H1 (cell line): ENCODE results near the gene RAB40B. TPM values are rescaled to one million over a fixed set of nuclear protein-coding genes. Genes with fewer than 3 reads are reported as not detected.

Source experiments
- CHD2 ChIP-seq: IDR thresholded peaks from 2 replicates; pipeline ENCODE4 v1.6.1; 2012; ENCODE audit warnings: low read length, improper control_type of control experiment
- EGR1 ChIP-seq: IDR thresholded peaks from 2 replicates; pipeline ENCODE4 v1.6.1; 2011; ENCODE audit warnings: low read depth, low read length, borderline replicate concordance
- FOSL1 ChIP-seq: IDR thresholded peaks from 2 replicates; pipeline ENCODE4 v1.6.1; 2011; ENCODE audit warnings: mild to moderate bottlenecking, low read depth, low read length, moderate library complexity; ENCODE audit not compliant: insufficient read depth
- KDM5A ChIP-seq: fragments of 200-600 bp; IDR thresholded peaks from 2 replicates; pipeline ENCODE4 v1.7.1; 2012; ENCODE audit warnings: mild to moderate bottlenecking, low read length, inconsistent platforms, mixed read lengths
- RXRA ChIP-seq: IDR thresholded peaks from 2 replicates; pipeline ENCODE4 v1.6.1; 2011; ENCODE audit warnings: low read depth, mild to moderate bottlenecking, low read length, moderate library complexity; ENCODE audit not compliant: insufficient read depth
- SP4 ChIP-seq: IDR thresholded peaks from 2 replicates; pipeline ENCODE4 v1.6.1; 2012; ENCODE audit warnings: low read length, inconsistent platforms
- polyA plus RNA-seq, 7 experiments: library from polyadenylated mRNA; depleted of rRNA in 3 of 7; stranded (reverse) in 5 of 7; unstranded in 2 of 7; fragments of >200 nt in 5 of 7; fragments of 200-250 nt in 2 of 7; gene quantifications; 1 replicate in 5 of 7; 2 replicates in 1 of 7; 4 replicates in 1 of 7; pipeline versions ENCODE4 v1.2.1 to v1.2.3, GENCODE V29; 2011 to 2013; ENCODE audit warnings: missing spikeins in 2 of 7, mixed read lengths in 2 of 7
- total RNA-seq: library from RNA; stranded (reverse); fragmentation: NEBNext Ultra II Directional; extraction: Animal tissue kit (Norgen Biotek cat#: 25700); gene quantifications from 2 replicates; pipeline ENCODE4 v1.2.1, GENCODE V29; 2021
- TF ChIP-seq, protein P1 (sequence below): fragments of 300-600 bp; sonication (generic); IDR thresholded peaks from 2 replicates; pipeline ENCODE4 v1.7.1; 2012; ENCODE audit warnings: low read length, moderate library complexity, mild to moderate bottlenecking, inconsistent platforms; ENCODE audit not compliant: insufficient replicate concordance
- TF ChIP-seq, protein P2 (sequence below): IDR thresholded peaks from 2 replicates; pipeline ENCODE4 v1.6.1; 2011; ENCODE audit warnings: low read length, improper control_type of control experiment

Gene RAB40B
- total and polyA plus RNA-seq, 2 of the 8 experiments (the other 6 are each of a cell fraction or from before 2014, with no cell fraction given): 3.1 to 4.6 TPM

DNA sequence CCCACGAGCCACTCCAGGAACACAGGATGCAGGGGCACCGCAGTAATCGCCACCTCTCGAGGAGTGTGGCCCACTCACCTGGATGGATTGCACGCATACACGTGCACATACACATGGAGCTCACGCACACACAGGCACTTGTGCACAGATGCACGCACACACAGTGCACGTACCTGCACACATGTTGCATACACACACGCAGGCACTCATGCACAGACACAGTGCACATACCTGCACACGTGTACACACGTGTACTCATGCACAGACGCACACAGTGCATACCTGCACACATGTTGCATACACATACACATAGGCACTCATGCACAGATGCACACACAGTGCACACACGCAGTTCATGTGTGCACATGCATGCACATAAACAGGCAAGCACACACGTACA lies 38.6 kb downstream of the RAB40B start (continued):
- TF ChIP-seq, protein P1, sequence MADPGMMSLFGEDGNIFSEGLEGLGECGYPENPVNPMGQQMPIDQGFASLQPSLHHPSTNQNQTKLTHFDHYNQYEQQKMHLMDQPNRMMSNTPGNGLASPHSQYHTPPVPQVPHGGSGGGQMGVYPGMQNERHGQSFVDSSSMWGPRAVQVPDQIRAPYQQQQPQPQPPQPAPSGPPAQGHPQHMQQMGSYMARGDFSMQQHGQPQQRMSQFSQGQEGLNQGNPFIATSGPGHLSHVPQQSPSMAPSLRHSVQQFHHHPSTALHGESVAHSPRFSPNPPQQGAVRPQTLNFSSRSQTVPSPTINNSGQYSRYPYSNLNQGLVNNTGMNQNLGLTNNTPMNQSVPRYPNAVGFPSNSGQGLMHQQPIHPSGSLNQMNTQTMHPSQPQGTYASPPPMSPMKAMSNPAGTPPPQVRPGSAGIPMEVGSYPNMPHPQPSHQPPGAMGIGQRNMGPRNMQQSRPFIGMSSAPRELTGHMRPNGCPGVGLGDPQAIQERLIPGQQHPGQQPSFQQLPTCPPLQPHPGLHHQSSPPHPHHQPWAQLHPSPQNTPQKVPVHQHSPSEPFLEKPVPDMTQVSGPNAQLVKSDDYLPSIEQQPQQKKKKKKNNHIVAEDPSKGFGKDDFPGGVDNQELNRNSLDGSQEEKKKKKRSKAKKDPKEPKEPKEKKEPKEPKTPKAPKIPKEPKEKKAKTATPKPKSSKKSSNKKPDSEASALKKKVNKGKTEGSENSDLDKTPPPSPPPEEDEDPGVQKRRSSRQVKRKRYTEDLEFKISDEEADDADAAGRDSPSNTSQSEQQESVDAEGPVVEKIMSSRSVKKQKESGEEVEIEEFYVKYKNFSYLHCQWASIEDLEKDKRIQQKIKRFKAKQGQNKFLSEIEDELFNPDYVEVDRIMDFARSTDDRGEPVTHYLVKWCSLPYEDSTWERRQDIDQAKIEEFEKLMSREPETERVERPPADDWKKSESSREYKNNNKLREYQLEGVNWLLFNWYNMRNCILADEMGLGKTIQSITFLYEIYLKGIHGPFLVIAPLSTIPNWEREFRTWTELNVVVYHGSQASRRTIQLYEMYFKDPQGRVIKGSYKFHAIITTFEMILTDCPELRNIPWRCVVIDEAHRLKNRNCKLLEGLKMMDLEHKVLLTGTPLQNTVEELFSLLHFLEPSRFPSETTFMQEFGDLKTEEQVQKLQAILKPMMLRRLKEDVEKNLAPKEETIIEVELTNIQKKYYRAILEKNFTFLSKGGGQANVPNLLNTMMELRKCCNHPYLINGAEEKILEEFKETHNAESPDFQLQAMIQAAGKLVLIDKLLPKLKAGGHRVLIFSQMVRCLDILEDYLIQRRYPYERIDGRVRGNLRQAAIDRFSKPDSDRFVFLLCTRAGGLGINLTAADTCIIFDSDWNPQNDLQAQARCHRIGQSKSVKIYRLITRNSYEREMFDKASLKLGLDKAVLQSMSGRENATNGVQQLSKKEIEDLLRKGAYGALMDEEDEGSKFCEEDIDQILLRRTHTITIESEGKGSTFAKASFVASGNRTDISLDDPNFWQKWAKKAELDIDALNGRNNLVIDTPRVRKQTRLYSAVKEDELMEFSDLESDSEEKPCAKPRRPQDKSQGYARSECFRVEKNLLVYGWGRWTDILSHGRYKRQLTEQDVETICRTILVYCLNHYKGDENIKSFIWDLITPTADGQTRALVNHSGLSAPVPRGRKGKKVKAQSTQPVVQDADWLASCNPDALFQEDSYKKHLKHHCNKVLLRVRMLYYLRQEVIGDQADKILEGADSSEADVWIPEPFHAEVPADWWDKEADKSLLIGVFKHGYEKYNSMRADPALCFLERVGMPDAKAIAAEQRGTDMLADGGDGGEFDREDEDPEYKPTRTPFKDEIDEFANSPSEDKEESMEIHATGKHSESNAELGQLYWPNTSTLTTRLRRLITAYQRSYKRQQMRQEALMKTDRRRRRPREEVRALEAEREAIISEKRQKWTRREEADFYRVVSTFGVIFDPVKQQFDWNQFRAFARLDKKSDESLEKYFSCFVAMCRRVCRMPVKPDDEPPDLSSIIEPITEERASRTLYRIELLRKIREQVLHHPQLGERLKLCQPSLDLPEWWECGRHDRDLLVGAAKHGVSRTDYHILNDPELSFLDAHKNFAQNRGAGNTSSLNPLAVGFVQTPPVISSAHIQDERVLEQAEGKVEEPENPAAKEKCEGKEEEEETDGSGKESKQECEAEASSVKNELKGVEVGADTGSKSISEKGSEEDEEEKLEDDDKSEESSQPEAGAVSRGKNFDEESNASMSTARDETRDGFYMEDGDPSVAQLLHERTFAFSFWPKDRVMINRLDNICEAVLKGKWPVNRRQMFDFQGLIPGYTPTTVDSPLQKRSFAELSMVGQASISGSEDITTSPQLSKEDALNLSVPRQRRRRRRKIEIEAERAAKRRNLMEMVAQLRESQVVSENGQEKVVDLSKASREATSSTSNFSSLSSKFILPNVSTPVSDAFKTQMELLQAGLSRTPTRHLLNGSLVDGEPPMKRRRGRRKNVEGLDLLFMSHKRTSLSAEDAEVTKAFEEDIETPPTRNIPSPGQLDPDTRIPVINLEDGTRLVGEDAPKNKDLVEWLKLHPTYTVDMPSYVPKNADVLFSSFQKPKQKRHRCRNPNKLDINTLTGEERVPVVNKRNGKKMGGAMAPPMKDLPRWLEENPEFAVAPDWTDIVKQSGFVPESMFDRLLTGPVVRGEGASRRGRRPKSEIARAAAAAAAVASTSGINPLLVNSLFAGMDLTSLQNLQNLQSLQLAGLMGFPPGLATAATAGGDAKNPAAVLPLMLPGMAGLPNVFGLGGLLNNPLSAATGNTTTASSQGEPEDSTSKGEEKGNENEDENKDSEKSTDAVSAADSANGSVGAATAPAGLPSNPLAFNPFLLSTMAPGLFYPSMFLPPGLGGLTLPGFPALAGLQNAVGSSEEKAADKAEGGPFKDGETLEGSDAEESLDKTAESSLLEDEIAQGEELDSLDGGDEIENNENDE: no peak
- TF ChIP-seq RXRA: no peak
- TF ChIP-seq CHD2: no peak
- no peak for TF ChIP-seq EGR1
- no peak for TF ChIP-seq FOSL1
- TF ChIP-seq, protein P2, sequence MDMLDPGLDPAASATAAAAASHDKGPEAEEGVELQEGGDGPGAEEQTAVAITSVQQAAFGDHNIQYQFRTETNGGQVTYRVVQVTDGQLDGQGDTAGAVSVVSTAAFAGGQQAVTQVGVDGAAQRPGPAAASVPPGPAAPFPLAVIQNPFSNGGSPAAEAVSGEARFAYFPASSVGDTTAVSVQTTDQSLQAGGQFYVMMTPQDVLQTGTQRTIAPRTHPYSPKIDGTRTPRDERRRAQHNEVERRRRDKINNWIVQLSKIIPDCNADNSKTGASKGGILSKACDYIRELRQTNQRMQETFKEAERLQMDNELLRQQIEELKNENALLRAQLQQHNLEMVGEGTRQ: no peak
- no peak for TF ChIP-seq SP4
- no peak for TF ChIP-seq KDM5A
